ENCODE measurements around the gene GIN1.
"Not testable (repeated sequence)": the region's sequence is repeated elsewhere in the genome, so short reads cannot be mapped to it uniquely, and the experiment has no call there.

The GIN1 gene

DNA sequence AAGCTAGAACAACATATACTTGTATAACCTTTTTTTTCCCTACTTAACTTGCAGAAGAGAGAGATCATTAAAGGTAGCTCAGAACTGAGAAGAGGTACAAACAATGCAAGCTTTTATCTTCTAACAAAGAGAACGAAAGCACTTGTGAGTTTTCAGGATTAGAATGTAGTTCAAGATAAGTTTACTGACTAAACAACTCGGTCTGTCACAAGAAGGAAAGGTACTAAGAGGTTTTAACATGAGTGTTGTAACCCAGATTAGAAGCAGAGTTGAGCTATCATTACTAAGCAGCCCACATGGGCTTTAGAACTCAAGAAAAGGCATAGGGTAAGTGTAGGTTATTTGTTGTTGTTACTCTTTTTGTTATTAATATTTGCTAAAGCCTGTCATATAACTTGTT, 25.2 kb downstream of the GIN1 start:
- no peak for FAIRE-seq

DNA sequence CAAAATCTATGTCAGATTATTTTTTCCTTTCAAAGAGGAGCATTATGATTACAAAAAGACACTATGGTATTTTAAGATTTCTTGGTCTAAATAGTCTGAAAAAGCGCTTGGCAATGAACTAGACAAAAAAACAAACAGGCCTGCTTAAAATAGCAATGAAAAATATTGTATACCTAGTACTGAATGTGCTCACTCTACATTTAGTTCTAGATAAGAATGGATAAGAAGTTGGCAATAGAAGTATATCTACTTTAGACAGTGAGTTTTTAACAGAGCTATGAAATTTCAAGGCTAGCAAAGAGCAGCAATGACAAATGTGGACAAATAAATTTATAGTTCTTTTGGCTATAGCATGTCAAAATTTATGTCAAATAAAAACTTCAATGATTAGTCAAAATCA, 26.2 kb downstream of the GIN1 start:
- FAIRE-seq (no peak), DNase-seq (ENCODE audit: insufficient read length, low spot score) (no peak)
- TF ChIP-seq PAX5 (IDR thresholded peaks at IDR 0.05; ENCODE audit: insufficient read depth, low read length, severe bottlenecking) (no peak), SPI1 (IDR thresholded peaks at IDR 0.05; ENCODE audit: low read depth, low read length) (no peak), POLR2AphosphoS5 (IDR thresholded peaks at IDR 0.05; ENCODE audit: low read depth, low read length) (no peak), TAF1 (IDR thresholded peaks at IDR 0.05; ENCODE audit: low read depth, low read length) (no peak), POU2F2 (IDR thresholded peaks at IDR 0.05; ENCODE audit: low read depth, low read length) (no peak), POLR2A (IDR thresholded peaks at IDR 0.05; ENCODE audit: low read depth, low read length) (no peak)

More for the DNA sequence above, 25.2 kb downstream of the GIN1 start:
- no peak for DNase-seq (ENCODE audit: insufficient read length, low spot score)
- TF ChIP-seq PAX5 (IDR thresholded peaks at IDR 0.05; ENCODE audit: insufficient read depth, low read length, severe bottlenecking): no peak

GRCh38 chr5:103092676-103093075, 27.3 kb downstream of the GIN1 start:
- DNase-seq (ENCODE audit: insufficient read length, low spot score): no peak
- no peak for TF ChIP-seq PAX5 (IDR thresholded peaks at IDR 0.05; ENCODE audit: insufficient read depth, low read length, severe bottlenecking)
- no peak for TF ChIP-seq POLR2A (IDR thresholded peaks at IDR 0.05; ENCODE audit: low read depth, low read length)
- TF ChIP-seq SPI1 (IDR thresholded peaks at IDR 0.05; ENCODE audit: low read depth, low read length): no peak
- no peak for TF ChIP-seq POLR2AphosphoS5 (IDR thresholded peaks at IDR 0.05; ENCODE audit: low read depth, low read length)
- TF ChIP-seq TAF1 (IDR thresholded peaks at IDR 0.05; ENCODE audit: low read depth, low read length): no peak
- TF ChIP-seq POU2F2 (IDR thresholded peaks at IDR 0.05; ENCODE audit: low read depth, low read length): no peak
- FAIRE-seq: no peak

DNA sequence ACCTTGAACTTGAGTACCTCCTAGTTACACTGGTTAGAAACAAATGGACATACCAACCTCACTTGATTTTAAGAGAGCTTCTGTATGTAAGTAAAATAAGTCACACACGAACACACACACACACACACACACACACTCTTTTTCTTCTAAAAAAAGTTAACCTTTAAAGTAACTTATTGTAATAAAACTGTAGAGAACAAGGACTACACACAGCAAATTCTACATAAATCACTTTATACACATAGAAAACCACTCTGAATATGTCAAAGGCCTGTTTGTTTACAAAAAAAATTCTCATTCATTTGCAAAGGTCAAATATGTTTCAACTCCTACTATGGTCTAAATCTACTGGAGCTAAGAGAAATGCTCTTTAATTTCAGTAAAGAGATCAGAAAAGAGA, 29.1 kb downstream of the GIN1 start:
- FAIRE-seq: no peak
- DNase-seq (ENCODE audit: insufficient read length, low spot score): no peak
- no peak for TF ChIP-seq POLR2AphosphoS5 (IDR thresholded peaks at IDR 0.05; ENCODE audit: low read depth, low read length)
- TF ChIP-seq SPI1 (IDR thresholded peaks at IDR 0.05; ENCODE audit: low read depth, low read length): no peak
- TF ChIP-seq POLR2A (IDR thresholded peaks at IDR 0.05; ENCODE audit: low read depth, low read length): no peak
- TF ChIP-seq PAX5 (IDR thresholded peaks at IDR 0.05; ENCODE audit: insufficient read depth, low read length, severe bottlenecking): no peak
- no peak for TF ChIP-seq POU2F2 (IDR thresholded peaks at IDR 0.05; ENCODE audit: low read depth, low read length)
- TF ChIP-seq TAF1 (IDR thresholded peaks at IDR 0.05; ENCODE audit: low read depth, low read length): no peak

GRCh38 chr5:103089272-103089671, 30.7 kb downstream of the GIN1 start:
- DNase-seq (ENCODE audit: insufficient read length, low spot score) (no peak), FAIRE-seq (no peak)
- TF ChIP-seq PAX5 (IDR thresholded peaks at IDR 0.05; ENCODE audit: insufficient read depth, low read length, severe bottlenecking) (no peak), POLR2A (IDR thresholded peaks at IDR 0.05; ENCODE audit: low read depth, low read length) (no peak), POLR2AphosphoS5 (IDR thresholded peaks at IDR 0.05; ENCODE audit: low read depth, low read length) (no peak), TAF1 (IDR thresholded peaks at IDR 0.05; ENCODE audit: low read depth, low read length) (no peak), SPI1 (IDR thresholded peaks at IDR 0.05; ENCODE audit: low read depth, low read length) (no peak), POU2F2 (IDR thresholded peaks at IDR 0.05; ENCODE audit: low read depth, low read length) (no peak)

DNA sequence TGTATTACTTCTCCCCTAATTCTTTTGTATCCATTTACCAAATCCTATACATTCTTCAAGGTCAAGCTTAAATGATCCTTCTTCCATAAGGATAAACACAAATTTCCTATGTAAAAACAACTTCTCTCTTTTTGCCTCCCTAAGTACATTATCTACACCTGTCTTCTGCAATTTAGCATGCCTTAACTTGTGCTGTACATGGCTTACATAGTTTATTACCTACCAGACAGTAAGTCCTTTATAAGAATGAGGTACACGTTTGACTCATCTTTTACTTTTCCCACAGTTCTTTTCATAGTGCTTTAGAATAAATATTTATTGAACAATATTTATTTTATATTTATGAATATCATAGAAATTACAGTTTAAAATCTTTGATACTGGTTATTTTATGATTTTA, 33.4 kb downstream of the GIN1 start:
- TF ChIP-seq SPI1 (IDR thresholded peaks at IDR 0.05; ENCODE audit: low read depth, low read length) (no peak), POLR2AphosphoS5 (IDR thresholded peaks at IDR 0.05; ENCODE audit: low read depth, low read length) (no peak), POU2F2 (IDR thresholded peaks at IDR 0.05; ENCODE audit: low read depth, low read length) (no peak), TAF1 (IDR thresholded peaks at IDR 0.05; ENCODE audit: low read depth, low read length) (no peak), POLR2A (IDR thresholded peaks at IDR 0.05; ENCODE audit: low read depth, low read length) (no peak), PAX5 (IDR thresholded peaks at IDR 0.05; ENCODE audit: insufficient read depth, low read length, severe bottlenecking) (no peak)
- FAIRE-seq: no peak
- DNase-seq (ENCODE audit: insufficient read length, low spot score): no peak

GRCh38 chr5:103079796-103080195, 40.1 kb downstream of the GIN1 start:
- DNase-seq (ENCODE audit: insufficient read length, low spot score): no peak
- no peak for FAIRE-seq
- TF ChIP-seq POLR2A (IDR thresholded peaks at IDR 0.05; ENCODE audit: low read depth, low read length): no peak
- TF ChIP-seq SPI1 (IDR thresholded peaks at IDR 0.05; ENCODE audit: low read depth, low read length): no peak
- TF ChIP-seq TAF1 (IDR thresholded peaks at IDR 0.05; ENCODE audit: low read depth, low read length): no peak
- no peak for TF ChIP-seq POU2F2 (IDR thresholded peaks at IDR 0.05; ENCODE audit: low read depth, low read length)
- TF ChIP-seq POLR2AphosphoS5 (IDR thresholded peaks at IDR 0.05; ENCODE audit: low read depth, low read length): no peak
- no peak for TF ChIP-seq PAX5 (IDR thresholded peaks at IDR 0.05; ENCODE audit: insufficient read depth, low read length, severe bottlenecking)

- DNase-seq (ENCODE audit: insufficient read length, low spot score): no peak
- FAIRE-seq: no peak
- no peak for TF ChIP-seq SPI1 (IDR thresholded peaks at IDR 0.05; ENCODE audit: low read depth, low read length)
- no peak for TF ChIP-seq PAX5 (IDR thresholded peaks at IDR 0.05; ENCODE audit: insufficient read depth, low read length, severe bottlenecking)
- TF ChIP-seq POLR2A (IDR thresholded peaks at IDR 0.05; ENCODE audit: low read depth, low read length): no peak
These were observed 44.5 kb downstream of the GIN1 start for GRCh38 chr5:103075442-103075841.

DNA sequence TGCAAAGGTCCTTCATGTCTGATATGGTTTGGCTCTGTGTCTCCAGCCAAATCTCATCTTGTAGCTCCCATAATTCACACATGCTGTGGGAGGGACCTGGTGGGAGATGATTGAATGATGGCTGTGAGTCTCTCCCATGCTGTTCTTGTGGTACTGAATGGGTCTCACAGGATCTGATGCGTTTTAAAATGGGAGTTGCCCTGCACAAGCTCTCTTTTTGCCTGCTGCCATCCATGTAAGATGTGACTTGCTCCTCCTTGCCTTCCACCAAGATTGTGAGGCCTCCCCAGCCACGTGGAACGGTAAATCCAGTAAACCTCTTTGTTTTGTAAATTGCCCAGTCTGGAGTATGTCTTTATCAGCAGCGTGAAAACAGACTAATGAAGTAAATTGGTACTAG, 46.4 kb downstream of the GIN1 start:
- DNase-seq (ENCODE audit: insufficient read length, low spot score); FAIRE-seq: not testable (repeated sequence)

GRCh38 chr5:103066326-103066725, 53.6 kb downstream of the GIN1 start:
- TF ChIP-seq POU2F2 (IDR thresholded peaks at IDR 0.05; ENCODE audit: low read depth, low read length) (no peak), PAX5 (IDR thresholded peaks at IDR 0.05; ENCODE audit: insufficient read depth, low read length, severe bottlenecking) (no peak), TAF1 (IDR thresholded peaks at IDR 0.05; ENCODE audit: low read depth, low read length) (no peak), POLR2AphosphoS5 (IDR thresholded peaks at IDR 0.05; ENCODE audit: low read depth, low read length) (no peak), POLR2A (IDR thresholded peaks at IDR 0.05; ENCODE audit: low read depth, low read length) (no peak), SPI1 (IDR thresholded peaks at IDR 0.05; ENCODE audit: low read depth, low read length) (no peak)
- DNase-seq (ENCODE audit: insufficient read length, low spot score) (no peak), FAIRE-seq (no peak)
